ENCODE results near the gene TM4SF20.

Gene TM4SF20

GRCh38 chr2:227406177-227407031, 27.3 kb upstream of the TM4SF20 start (continued):
- TF ChIP-seq, protein P1, sequence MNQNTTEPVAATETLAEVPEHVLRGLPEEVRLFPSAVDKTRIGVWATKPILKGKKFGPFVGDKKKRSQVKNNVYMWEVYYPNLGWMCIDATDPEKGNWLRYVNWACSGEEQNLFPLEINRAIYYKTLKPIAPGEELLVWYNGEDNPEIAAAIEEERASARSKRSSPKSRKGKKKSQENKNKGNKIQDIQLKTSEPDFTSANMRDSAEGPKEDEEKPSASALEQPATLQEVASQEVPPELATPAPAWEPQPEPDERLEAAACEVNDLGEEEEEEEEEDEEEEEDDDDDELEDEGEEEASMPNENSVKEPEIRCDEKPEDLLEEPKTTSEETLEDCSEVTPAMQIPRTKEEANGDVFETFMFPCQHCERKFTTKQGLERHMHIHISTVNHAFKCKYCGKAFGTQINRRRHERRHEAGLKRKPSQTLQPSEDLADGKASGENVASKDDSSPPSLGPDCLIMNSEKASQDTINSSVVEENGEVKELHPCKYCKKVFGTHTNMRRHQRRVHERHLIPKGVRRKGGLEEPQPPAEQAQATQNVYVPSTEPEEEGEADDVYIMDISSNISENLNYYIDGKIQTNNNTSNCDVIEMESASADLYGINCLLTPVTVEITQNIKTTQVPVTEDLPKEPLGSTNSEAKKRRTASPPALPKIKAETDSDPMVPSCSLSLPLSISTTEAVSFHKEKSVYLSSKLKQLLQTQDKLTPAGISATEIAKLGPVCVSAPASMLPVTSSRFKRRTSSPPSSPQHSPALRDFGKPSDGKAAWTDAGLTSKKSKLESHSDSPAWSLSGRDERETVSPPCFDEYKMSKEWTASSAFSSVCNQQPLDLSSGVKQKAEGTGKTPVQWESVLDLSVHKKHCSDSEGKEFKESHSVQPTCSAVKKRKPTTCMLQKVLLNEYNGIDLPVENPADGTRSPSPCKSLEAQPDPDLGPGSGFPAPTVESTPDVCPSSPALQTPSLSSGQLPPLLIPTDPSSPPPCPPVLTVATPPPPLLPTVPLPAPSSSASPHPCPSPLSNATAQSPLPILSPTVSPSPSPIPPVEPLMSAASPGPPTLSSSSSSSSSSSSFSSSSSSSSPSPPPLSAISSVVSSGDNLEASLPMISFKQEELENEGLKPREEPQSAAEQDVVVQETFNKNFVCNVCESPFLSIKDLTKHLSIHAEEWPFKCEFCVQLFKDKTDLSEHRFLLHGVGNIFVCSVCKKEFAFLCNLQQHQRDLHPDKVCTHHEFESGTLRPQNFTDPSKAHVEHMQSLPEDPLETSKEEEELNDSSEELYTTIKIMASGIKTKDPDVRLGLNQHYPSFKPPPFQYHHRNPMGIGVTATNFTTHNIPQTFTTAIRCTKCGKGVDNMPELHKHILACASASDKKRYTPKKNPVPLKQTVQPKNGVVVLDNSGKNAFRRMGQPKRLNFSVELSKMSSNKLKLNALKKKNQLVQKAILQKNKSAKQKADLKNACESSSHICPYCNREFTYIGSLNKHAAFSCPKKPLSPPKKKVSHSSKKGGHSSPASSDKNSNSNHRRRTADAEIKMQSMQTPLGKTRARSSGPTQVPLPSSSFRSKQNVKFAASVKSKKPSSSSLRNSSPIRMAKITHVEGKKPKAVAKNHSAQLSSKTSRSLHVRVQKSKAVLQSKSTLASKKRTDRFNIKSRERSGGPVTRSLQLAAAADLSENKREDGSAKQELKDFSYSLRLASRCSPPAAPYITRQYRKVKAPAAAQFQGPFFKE (tag by site-specific recombination; IDR thresholded peaks at IDR 0.05; ENCODE audit: borderline replicate concordance) = no peak
- TF ChIP-seq ZXDB (tag by site-specific recombination; IDR thresholded peaks at IDR 0.05) (peak; percentile 27; the same call in 1 of the 2 replicates), ZNF280C (tag by site-specific recombination; IDR thresholded peaks at IDR 0.05) (no peak), ZNF571 (tag by site-specific recombination; IDR thresholded peaks at IDR 0.05) (no peak), ZNF658 (tag by site-specific recombination; IDR thresholded peaks at IDR 0.05) (no peak), ZNF211 (tag by site-specific recombination; IDR thresholded peaks at IDR 0.05; ENCODE audit: low read depth) (no peak), ZNF639 (tag by site-specific recombination; IDR thresholded peaks at IDR 0.05) (0 out of 2 replicates have a peak, but pooled peaks have one; percentile 37), HOXA7 (CRISPR knock-in tag; IDR thresholded peaks at IDR 0.05; ENCODE audit: borderline replicate concordance) (no peak), ZNF624 (tag by site-specific recombination; IDR thresholded peaks at IDR 0.05) (no peak), ZNF621 (tag by site-specific recombination; IDR thresholded peaks at IDR 0.05) (no peak), ZNF510 (tag by site-specific recombination; IDR thresholded peaks at IDR 0.05; ENCODE audit: insufficient replicate concordance) (no peak), SCRT1 (tag by site-specific recombination; IDR thresholded peaks at IDR 0.05; ENCODE audit: borderline replicate concordance) (no peak), ZNF629 (tag by site-specific recombination; IDR thresholded peaks at IDR 0.05) (peak; percentile 94), ZNF560 (tag by site-specific recombination; IDR thresholded peaks at IDR 0.05; ENCODE audit: borderline replicate concordance) (no peak), ZNF366 (tag by site-specific recombination; conservative IDR thresholded peaks at IDR 0.05) (peak; percentile 54), ZNF530 (tag by site-specific recombination; IDR thresholded peaks at IDR 0.05; ENCODE audit: low read depth) (no peak), GLI4 (tag by site-specific recombination; IDR thresholded peaks at IDR 0.05) (no peak), KLF8 (tag by site-specific recombination; IDR thresholded peaks at IDR 0.05) (peak; percentile 41; the same call in 1 of the 2 replicates), SP7 (tag by site-specific recombination; IDR thresholded peaks at IDR 0.05) (peak; percentile 51; the same call in 1 of the 2 replicates), ZNF302 (tag by site-specific recombination; IDR thresholded peaks at IDR 0.05; ENCODE audit: low read depth) (no peak), ZNF335 (tag by site-specific recombination; conservative IDR thresholded peaks at IDR 0.05) (no peak), ZNF24 (tag by site-specific recombination; IDR thresholded peaks at IDR 0.05) (0 out of 2 replicates have a peak, but pooled peaks have one; percentile 45), IKZF3 (tag by site-specific recombination; IDR thresholded peaks at IDR 0.05) (peak; percentile 99), ZNF175 (tag by site-specific recombination; IDR thresholded peaks at IDR 0.05) (no peak), SCRT2 (tag by site-specific recombination; IDR thresholded peaks at IDR 0.05) (0 out of 2 replicates have a peak, but pooled peaks have one; percentile 22), ZSCAN16 (tag by site-specific recombination; IDR thresholded peaks at IDR 0.05) (no peak)
- TF ChIP-seq, protein P2, sequence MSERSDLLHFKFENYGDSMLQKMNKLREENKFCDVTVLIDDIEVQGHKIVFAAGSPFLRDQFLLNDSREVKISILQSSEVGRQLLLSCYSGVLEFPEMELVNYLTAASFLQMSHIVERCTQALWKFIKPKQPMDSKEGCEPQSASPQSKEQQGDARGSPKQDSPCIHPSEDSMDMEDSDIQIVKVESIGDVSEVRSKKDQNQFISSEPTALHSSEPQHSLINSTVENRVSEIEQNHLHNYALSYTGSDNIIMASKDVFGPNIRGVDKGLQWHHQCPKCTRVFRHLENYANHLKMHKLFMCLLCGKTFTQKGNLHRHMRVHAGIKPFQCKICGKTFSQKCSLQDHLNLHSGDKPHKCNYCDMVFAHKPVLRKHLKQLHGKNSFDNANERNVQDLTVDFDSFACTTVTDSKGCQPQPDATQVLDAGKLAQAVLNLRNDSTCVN (tag by site-specific recombination; optimal IDR thresholded peaks at IDR 0.05) = no peak
- TF ChIP-seq, protein P3, sequence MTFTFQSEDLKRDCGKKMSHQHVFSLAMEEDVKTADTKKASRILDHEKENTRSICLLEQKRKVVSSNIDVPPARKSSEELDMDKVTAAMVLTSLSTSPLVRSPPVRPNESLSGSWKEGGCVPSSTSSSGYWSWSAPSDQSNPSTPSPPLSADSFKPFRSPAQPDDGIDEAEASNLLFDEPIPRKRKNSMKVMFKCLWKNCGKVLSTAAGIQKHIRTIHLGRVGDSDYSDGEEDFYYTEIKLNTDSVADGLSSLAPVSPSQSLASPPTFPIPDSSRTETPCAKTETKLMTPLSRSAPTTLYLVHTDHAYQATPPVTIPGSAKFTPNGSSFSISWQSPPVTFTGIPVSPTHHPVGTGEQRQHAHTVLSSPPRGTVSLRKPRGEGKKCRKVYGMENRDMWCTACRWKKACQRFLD (tag by site-specific recombination; IDR thresholded peaks at IDR 0.05) = no peak

Measured in HEK293 (cell line).